GM12875 (cell line): ENCODE measurements around the gene ANKRD62.

Source experiments
- H3K4me3 ChIP-seq: one replicate; pipeline ENCODE4 v1.5.1; 2011; ENCODE audit warnings: low read depth, low read length, control low read depth
- TF ChIP-seq, protein P1 (sequence below): IDR thresholded peaks from 2 replicates; pipeline ENCODE4 v1.5.1; 2011; ENCODE audit warnings: low read depth, mild to moderate bottlenecking, control low read depth, inconsistent platforms, low read length, moderate library complexity, borderline replicate concordance; ENCODE audit not compliant: insufficient read depth

The ANKRD62 gene

GRCh38 chr18:12162786-12163185, 69.1 kb downstream of the ANKRD62 start:
- TF ChIP-seq, protein P1, sequence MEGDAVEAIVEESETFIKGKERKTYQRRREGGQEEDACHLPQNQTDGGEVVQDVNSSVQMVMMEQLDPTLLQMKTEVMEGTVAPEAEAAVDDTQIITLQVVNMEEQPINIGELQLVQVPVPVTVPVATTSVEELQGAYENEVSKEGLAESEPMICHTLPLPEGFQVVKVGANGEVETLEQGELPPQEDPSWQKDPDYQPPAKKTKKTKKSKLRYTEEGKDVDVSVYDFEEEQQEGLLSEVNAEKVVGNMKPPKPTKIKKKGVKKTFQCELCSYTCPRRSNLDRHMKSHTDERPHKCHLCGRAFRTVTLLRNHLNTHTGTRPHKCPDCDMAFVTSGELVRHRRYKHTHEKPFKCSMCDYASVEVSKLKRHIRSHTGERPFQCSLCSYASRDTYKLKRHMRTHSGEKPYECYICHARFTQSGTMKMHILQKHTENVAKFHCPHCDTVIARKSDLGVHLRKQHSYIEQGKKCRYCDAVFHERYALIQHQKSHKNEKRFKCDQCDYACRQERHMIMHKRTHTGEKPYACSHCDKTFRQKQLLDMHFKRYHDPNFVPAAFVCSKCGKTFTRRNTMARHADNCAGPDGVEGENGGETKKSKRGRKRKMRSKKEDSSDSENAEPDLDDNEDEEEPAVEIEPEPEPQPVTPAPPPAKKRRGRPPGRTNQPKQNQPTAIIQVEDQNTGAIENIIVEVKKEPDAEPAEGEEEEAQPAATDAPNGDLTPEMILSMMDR, result no peak
- no peak overlapping the region for H3K4me3 ChIP-seq

DNA sequence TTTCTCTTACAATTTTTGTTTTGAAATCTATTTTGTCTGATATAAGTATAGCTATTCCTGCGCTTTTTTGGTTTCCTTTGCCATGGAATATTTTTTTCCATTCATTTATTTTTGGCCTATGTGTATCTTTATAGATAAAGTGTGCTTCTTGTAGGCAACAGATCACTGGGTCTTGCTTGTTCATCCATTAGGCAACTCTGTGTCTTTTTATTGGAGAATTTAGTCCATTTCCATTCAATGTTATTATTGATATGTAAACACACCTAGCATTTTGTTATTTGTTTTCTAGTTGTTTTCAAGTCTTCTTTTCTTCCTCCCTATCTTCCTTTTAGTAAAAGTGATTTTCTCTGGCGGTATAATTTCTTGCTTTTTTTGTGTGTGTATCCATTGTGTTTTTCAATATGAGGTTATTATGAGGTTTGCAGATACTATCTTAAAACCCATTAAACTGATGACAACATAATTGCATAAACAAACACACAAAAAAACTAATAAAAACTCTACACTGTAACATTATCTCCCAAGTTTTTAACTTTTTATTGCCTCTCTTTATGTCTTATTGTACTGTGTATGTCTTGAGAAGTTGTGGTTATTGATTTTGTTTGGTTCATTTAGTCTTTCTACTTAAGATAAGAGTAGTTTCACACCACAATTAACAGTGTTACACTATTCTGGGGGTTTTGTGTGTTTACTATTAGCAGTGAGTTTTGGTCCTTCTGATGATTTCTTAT, 71.6 kb downstream of the ANKRD62 start:
- TF ChIP-seq, protein P1, result no peak
- no peak overlapping the region for H3K4me3 ChIP-seq
